G401.6 (cell line): ENCODE data around the gene JPH2.

Source experiments
- FAIRE-seq: peaks from 2 replicates; lab custom pipeline; 2012; peaks lifted over from hg19 to GRCh38; lab: Jason Lieb, UNC

JPH2 gene

DNA sequence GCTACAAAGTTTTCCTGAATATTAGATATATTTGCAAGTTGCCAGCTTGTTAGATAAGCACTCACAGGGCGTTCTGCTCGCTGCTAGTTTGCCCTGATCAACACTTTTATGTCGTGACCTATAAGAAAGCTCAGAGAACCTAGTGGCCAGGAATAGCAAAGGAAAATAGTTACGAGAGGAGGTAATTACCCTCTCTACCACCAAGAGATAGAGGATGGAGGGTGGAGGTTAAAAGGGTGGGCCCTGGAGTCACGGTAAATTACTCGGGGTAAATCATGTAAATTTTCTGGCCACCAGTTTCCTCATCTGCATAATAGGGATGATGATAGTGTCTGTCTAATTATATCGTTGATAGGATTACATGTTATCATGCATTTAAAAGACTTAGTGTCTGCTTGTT lies 87.2 kb downstream of the JPH2 start:
- FAIRE-seq: no peak

DNA sequence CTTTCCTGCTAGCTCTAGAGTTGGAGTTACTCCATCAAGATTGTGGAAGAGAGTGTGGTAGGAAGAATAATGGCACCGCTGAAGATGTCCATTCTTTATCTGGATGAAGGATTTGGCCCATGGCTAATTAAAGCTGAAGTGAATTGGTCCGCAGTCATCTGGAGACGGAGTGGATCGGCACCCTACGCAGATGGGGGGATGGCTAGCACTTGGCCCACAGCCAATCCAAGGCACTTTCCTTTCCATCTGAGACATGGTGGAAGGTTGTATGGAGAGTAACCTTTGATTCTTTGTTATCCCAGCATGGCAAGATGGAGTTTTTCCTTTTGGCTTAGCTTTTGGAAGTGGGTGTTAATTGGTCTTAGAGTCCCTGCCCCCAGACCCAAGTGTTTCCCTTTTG lies 88.3 kb downstream of the JPH2 start:
- FAIRE-seq: no peak

DNA sequence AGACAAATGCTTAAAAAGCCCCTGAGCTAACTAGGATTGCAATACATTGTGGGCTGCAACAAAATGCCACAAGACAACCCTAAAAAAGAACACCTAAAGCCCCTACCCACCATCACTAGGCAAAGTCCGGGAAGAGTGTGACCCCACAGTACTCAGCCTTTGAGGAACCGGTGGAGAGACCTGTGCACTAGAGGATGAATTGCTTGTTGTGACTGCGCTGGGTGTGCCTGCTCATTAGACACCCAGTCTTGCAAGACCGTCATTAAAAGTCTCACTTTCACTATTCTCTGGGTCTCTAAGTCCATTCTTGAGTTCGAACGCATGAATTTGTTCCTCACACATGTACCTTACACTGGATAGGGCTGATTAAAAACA lies 88.7 kb downstream of the JPH2 start:
- no peak for FAIRE-seq

DNA sequence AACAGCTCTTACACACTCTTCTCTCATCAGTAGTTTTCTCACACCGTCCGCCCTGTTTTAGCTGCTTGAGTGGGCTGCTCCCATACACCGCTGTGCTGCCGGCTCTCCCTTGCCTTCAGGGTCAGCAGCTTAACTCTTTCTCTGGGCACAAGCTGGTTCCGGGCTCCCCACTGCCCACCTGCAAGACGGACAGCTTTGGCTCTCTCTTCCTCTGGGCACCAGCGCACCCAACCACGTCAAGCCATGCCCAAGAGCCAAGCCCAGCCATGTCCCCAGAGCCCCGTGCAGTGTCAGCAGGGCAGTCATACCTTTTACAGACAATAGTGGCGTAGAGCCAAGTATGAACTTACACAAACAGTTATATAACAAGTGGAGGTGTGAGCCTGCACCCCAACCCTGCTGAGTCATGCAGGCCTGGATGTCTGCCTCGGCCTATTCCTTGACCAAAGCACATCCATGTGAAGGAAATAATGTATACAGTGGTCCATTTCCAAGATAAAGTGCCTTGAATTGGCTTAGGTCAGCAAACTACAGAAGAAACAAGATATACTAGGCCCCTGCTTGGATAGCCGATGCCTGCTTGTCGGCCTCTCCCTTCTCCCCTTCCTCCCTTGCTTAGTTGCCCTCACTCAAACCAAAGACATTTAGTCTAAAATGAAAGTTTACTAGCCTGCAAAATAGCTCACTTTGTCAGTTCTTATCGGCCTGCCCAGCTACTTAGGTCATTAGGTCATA lies 89.3 kb downstream of the JPH2 start:
- no peak for FAIRE-seq

DNA sequence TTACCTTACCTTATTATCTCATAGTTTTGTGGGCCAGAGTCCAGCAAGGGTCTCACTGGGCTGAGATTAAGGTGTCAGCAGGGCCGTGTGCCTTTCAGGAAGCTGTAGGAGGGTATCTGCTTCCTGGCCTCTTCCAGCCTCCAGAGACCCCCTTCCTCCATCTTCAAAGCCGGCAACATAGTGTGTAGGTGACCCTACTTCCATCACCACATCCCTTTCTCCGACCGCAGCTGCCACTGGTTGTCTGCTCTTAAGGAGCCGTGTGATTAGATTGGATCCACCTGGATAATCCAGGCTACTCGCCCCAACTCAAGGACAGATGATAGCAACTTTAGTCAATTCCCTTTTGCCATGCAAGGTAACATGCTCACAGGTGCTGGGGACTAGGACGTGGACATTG lies 91.2 kb downstream of the JPH2 start:
- FAIRE-seq: no peak

DNA sequence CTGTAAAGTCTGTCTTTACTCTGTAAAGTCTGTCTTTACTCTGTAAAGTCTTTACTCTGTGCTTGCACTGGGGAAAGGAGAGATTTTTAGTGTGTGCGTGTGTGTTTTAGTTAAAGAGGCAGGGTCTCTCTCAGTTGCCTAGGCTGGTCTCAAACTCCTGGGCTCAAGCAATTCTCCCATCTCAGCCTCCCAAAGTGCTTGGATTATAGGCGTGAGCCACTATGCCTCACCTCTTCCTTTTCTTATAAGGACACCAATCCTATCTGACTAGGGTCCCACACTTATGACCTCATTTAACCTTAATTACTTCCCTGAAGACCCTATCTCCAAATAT lies 93.8 kb downstream of the JPH2 start:
- FAIRE-seq: no peak

DNA sequence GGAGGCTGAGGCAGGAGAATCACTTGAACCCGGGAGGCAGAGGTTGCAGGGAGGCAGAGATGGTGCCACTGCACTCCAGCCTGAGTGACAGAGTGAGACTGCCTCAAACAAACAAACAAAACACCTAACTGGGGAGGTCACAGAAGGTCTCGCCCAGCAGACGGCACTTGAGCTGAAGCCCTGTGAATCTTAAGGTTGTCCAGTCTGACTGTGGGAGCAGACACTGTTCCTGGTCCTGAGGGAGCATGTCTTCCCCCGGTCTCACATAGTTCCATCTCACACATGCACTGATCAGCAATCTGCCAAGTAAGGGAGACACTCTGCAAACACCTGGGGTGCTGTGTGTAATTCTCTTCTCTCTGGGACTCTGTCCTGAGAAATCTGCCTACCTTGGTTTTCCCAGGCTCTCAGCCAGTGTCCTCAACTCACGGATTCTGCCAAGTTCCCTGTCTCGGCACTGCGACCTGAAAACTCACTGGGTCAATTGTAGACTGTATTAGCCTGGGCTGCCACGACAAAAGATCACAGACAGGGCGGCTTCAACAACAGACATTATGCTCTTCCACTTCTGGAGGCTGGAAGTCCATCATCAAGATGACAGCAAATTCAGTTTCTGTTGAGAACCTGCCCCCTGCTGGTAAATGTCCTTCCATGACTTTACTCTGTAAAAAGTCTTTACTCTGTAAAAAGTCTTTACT lies 94.3 kb downstream of the JPH2 start:
- FAIRE-seq: no peak

DNA sequence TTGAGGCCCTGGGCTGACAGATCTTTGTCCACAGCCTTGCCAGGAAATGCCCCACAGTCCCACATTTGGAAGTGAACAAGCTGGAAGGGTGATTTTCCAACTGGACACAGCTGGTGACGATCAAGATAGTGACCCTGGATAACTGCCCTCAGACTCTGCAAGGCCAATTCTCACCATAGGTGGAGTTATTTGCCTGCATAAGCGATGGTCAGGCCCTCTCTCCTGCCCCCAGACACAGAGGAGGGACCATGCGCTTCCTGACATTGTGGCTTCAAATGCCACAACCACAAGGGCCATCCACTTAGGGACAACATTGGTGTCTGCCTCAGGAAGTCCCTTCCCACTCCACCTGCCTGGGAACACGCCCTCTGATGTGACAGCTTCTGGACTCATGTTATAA lies 96.0 kb downstream of the JPH2 start:
- FAIRE-seq: no peak

DNA sequence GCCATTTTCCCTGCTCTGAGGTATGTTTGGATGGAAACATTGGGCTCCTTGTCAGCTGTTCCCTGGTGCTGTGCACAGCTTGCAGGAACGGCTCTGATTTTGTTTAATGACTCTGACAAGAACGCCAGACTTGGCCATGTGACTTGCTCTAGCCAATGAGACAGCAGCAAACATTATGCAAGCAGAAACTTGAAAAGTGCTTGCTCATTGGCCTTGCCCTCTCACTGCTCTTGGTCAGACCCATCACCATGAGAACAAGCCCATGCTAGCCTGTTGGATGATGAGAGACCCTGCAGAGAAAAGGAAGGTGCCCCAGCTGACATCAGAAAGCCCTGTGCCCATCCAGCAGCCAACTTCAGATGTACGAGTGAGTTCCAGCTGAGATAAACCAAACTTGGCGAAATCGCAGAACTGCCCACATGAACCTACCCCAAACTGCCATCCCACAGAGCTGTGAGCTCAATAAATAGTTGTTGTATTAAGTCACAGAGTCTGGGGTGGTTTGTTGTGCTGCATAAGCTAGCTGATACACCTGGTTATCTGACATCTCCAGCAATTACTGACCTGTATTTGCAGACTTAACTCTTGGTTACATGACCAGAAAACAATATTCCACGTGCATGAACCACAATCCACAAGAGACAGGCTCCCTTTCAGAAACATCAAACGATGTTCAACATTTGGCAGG lies 96.9 kb downstream of the JPH2 start:
- no peak for FAIRE-seq

DNA sequence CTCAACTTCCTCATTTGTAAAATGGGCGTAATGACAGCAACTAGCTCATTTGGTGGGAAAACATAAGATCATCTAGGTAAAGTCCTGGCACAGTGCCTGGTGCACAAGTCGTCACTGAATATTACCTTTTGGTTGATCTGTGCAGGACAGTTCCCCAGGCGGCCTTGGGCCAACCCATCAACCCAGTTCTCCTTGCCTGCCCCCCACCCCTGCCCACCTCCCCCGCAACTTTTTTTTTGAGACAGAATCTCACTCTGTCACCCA lies 99.2 kb downstream of the JPH2 start:
- no peak for FAIRE-seq

DNA sequence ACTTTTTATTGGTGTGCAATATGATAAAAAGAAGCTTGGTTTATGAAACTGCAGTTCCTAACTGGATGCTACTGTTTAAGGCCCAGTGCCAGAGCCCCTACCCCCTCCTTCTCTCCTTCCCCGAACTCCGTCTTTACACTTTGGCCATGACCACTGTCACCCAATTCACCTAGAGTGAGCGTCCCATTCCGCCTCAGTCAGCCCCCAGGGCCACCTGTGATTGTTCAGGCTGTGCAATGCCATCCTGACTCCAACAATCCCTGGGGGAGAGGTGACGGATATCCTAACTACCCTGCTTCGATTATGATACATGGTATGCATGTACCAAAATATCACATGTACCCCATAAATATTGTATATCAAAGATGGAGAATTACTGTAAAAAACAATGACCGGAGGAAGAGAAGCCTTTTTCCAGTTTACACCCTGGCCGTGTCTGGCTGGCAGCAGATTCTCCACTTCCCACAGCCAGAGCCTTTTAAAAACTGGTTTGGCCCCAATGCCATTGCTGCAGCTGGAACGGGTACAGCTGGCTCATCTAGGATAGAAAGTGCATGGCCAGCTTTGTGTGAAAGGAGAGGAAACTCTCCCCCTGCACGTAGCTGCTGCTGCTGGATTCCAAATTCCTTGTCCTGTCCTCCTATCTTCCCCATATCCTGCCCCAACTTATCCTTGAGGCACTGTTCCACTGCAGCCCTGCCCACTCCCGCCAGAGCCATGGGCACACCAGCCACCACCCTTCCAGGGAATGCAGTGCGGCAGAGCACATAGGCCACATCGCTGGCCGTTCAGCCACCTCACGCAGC lies 99.7 kb downstream of the JPH2 start:
- FAIRE-seq: no peak

DNA sequence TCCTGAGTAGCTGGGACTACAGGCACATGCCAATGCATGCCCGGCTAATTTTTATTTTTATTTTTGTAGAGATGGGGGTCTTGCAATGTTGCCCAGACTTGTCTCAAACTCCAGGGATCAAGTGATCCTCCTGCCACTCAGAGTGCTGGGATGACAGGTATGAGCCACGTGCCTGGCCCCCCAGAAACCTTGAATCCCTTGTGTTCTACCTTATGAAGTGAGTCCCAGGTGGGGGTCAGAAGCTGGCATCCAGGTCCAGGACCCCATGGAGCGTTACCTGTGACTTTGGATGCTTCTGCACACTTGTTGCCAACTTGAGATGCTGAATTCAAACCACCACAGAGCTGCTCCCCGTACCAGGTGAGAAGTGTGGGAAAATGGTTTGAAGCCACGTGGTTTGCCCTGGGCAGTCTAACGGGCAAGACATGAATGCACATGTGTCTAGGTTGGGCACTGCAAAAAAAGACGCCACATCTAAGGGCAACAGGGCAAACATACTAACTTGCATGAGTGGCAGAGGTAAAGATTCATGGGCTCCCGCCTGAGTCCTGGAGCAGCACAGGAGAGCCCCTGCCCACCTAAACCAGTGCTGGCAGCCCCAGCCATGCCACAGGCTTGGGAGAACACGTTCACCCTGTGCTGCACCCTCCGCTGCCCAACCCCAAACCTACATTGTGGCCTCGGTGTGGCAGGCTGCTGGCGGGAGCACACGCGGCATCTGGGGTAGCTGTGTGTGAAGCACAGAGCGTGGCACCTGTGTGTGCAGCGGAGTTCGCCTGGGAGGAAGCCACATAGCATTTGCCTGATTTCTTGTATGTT lies 101.2 kb downstream of the JPH2 start:
- FAIRE-seq: no peak

DNA sequence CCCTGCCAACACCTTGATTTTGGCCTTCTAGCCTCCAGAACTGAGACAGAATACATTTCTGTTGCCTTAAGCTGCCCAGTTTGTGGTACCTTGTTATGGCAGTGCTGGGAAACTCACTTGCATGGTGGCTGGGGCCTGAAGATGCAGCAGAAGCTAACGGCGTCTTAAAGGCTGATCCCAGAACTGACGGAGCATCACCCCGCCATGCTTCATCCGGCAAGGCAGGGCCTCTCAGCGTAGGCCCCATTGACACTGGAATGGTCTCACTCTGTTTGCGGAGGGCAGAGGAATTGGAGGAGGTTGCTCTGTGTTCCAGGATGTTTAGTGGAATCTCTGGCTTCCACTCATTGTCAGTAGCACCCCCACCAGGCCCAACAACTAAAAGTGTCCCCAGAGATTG lies 102.1 kb downstream of the JPH2 start:
- no peak for FAIRE-seq

DNA sequence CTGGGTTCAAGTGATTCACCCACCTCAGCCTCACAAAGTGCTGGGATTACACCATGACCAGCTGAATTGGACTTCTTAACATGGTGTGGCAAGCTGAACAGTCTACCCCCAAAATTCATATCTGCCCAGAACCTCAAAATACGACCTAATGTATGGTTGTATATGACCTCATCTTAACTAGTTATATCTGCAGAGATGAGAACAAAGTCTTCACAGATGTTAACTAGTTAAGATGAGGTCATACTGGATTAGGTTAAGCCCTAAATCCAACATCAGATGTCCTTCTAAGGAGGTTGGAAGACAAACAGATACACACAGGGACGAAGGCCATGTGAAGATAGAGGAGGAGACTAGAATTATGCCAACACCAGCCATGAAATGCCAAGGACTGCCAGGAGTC lies 102.5 kb downstream of the JPH2 start:
- FAIRE-seq: no peak

DNA sequence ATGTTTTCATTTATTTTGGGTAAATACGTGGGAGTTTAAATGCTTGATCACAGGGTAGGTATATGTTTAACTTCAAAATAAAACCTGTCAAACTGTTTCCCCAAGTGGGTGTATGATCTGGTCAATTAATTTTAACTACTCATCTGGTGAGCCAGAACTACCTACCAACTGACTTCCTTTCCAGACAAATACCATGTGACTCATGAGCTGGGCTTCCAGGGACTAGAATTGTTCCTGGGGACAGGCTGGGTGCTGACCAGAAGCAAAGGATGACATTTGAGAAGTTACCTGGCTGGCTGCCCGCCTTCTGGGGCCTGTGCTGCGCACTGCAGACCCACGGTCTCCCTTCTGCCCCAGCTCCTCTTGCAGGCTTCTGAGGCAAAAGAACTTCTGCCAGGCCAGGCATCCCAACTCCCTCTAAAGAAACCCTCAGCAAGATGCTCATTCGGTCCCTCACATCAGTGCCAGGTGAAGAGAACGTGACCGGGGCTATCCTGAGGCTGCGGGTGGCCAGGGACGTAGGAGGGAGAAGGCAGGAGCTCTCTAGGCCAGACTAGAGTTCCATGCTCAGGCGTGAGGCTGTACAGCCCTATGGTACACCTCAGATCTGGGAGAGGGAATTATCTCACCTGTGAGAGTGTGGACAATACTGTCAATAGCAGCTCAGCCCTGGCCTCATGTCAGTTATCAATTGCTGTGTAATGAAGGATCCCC lies 103.6 kb downstream of the JPH2 start:
- FAIRE-seq: no peak

DNA sequence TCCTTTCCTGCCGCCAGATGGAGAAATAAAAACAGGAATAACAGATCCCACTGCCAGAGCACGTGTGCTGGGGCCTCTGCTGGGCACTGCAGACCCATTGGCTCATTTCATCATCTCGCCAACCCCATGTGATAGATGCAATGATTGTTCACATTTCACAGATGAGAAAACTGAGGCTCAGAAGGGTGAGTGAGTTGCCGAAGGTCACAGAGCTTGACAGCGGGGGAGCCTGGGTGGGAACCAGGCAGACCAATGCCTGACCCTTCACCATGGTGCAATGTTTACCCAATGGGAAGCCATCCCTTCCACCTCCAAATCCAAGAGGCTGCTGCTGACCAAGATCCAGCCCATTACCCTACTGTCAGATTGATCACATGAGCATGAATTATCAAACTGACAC lies 105.1 kb downstream of the JPH2 start:
- FAIRE-seq: no peak

DNA sequence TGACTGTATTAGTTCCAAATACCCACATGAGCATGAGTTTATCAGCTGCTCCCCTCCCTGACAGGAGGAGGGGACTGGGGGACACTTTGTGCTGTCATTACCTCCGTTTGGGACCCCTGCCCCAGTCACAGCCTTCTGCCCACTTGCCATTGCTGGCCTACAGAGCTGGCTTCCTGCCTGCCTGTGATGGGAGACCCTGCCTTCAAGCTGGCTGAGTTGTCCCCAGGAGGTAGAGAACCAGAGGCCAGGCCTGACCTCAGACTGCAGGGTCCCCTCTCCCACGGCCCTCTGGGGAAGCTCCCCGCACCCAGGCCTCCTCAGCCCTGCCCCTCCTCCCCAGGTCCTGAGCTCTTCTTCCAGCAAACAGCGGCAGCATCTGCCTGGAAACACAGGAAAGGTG lies 105.5 kb downstream of the JPH2 start:
- FAIRE-seq: no peak

DNA sequence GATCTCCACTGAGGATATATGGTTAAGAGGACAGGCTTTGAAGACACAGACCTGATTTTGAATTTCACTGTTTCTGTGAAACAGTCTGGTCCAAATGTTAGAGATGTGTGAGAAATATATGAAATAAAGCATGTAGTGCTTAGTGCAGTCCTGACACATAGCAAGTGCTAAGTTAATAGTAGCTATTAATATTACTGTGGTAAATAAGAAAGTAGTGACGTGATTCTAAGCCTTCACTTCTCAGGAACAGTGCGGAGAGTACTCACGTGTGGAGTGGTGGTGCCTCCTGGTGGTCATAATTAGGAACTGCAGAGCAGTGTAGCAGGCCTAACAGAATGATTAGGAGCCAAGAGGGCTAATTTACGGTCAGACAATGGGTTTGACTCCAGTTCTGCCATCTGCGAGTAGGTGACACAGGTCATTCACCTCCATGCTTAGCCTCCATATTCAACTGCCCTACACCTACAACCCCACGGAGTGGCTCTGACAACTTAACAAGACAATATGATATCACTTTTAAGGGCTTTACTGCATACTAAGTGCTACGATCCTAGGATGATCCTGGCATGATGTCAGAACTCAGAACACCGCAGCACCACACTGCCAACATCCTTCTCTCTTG lies 106.2 kb downstream of the JPH2 start:
- peak; percentile 56 for FAIRE-seq

DNA sequence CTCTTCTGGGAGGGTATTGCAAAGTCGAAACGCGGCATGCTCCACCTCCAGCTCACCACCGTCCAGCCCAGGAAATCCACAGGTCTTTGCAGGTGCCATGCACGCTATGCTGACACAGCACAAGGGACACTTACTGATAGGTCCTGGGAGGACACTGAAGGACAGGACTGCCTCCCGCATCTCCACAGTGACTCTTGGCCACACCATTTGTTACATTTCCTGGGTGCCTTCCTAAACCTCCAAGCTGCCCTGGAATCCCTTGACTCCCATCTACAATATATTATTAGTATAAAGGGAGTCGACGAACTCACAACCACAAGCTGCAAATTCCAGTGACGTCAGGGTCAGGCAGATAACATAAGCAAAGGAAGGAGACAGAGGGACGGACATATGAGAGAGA lies 106.9 kb downstream of the JPH2 start:
- FAIRE-seq: no peak

DNA sequence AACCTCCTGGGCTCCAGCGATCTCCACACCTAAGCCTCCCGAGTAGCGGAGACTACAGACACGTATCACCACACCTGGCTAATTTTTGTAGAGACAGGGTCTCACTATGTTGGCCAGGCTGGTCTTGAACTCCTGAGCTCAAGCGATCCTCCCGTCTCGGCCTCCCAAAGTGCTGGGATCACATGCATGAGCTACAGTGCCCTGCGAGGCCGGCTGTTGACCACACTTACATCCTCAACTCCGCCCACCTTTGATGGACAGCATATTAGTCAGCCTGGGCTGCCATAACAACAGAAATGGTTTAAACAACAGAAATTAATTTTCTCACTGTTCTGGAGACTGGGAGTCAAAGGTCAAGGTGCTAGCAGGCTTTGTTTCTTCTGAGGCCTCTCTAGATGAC lies 107.7 kb downstream of the JPH2 start:
- FAIRE-seq: no peak

DNA sequence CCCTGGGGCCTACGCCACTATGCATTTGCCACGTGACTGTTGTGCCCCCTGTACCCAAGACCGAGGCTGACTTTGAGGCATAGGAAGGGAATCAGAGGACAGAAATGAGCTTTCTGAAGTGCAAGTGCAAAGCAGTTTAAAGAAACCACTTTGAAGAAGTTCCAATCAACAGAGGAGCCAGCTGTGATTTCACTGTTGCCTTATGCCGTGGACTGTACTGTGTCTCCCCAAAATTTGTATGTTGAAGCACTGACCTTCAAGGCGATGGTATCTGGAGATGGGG lies 111.1 kb downstream of the JPH2 start:
- FAIRE-seq: no peak
